Natural killer cell (primary cell): ENCODE results near the gene SH3PXD2A. TPM values are rescaled to one million over a fixed set of nuclear protein-coding genes. Genes with fewer than 3 reads are reported as not detected.

Source experiments
- ATAC-seq, 3 donors: fragments of 150-1000 bp in 2 of 3; fragments of 200-7000 bp in 1 of 3; cut with Tn5 transposase; 1 replicate in 1 of 3; 2 replicates in 2 of 3; pipeline ENCODE4 v1.10.0; 2021; ENCODE audit warnings: mild to moderate bottlenecking in 2 of 3, moderate library complexity in 2 of 3
- DNase-seq, 2 donors: peaks; one replicate each; pipeline versions ENCODE4 v3.0.0 to v3.0.0-alpha.2; 2013 to 2021; ENCODE audit warnings: mixed read lengths in 1 of 2
- H3K27ac ChIP-seq: one replicate; pipeline ENCODE4 v1.5.1; 2013; ENCODE audit warnings: mild to moderate bottlenecking, low read length
- H3K27me3 ChIP-seq: one replicate; pipeline ENCODE4 v1.6.1; 2013; ENCODE audit warnings: low read length; ENCODE audit not compliant: control insufficient read depth, insufficient read depth
- H3K36me3 ChIP-seq: one replicate; pipeline ENCODE4 v1.6.1; 2013; ENCODE audit warnings: low read length; ENCODE audit not compliant: control insufficient read depth, insufficient read depth
- H3K4me1 ChIP-seq: one replicate; pipeline ENCODE4 v1.6.1; 2013; ENCODE audit warnings: low read length; ENCODE audit not compliant: control insufficient read depth, insufficient read depth
- H3K4me3 ChIP-seq: one replicate; pipeline ENCODE4 v1.5.1; 2013; ENCODE audit warnings: low read length
- H3K9me3 ChIP-seq: one replicate; pipeline ENCODE4 v1.6.1; 2013; ENCODE audit warnings: low read length; ENCODE audit not compliant: control insufficient read depth, insufficient read depth
- H3K27ac Mint-ChIP-seq, 2 donors: one replicate each; pipeline ENCODE4 v1.8.0; 2022; ENCODE audit warnings: mild to moderate bottlenecking in 2 of 2, mixed read lengths in 2 of 2, moderate library complexity in 1 of 2
- H3K27me3 Mint-ChIP-seq, 2 donors: one replicate each; pipeline ENCODE4 v1.8.0; 2022; ENCODE audit warnings: low read depth in 2 of 2, mixed read lengths in 2 of 2
- H3K36me3 Mint-ChIP-seq: one replicate; pipeline ENCODE4 v1.8.0; 2022; ENCODE audit warnings: mixed read lengths
- H3K4me1 Mint-ChIP-seq, 2 donors: one replicate each; pipeline ENCODE4 v1.8.0; 2022; ENCODE audit warnings: mixed read lengths in 2 of 2
- H3K4me3 Mint-ChIP-seq: one replicate; pipeline ENCODE4 v1.8.0; 2022; ENCODE audit warnings: mild to moderate bottlenecking, moderate library complexity, mixed read lengths
- H3K9me3 Mint-ChIP-seq, 2 donors: one replicate each; pipeline ENCODE4 v1.8.0; 2022; ENCODE audit warnings: mixed read lengths in 2 of 2
- WGBS: methylation state at CpG from one replicate; pipeline ENCODE4 v1.1.7; 2013; ENCODE audit warnings: missing lambda C conversion rate; ENCODE audit not compliant: insufficient coverage; 5-methylcytosine and 5-hydroxymethylcytosine counted together
- intact Hi-C: fragments of 100-400 bp; cut with micrococcal nuclease; formaldehyde crosslinking; loops from one replicate; pipeline ENCODE4 v1.14.2; 2022
- total RNA-seq, 4 donors: library from RNA; stranded (reverse); fragments of 120-200 nt in 1 of 4; gene quantifications; one replicate each; pipeline versions ENCODE4 v1.2.3 to v1.2.4, GENCODE V29; 2013 to 2022
- TF ChIP-seq, protein P1 (sequence below): fragments of 200-600 bp; IDR thresholded peaks from one replicate; pipeline ENCODE4 v1.8.0; 2022; ENCODE audit warnings: antibody characterized with exemption

SH3PXD2A gene
- total RNA-seq, 3 donors from 2014 or later (not counting 1 experiment from before 2014, with no cell fraction given): 3.3 to 7.0 (median 4.9) TPM

DNA sequence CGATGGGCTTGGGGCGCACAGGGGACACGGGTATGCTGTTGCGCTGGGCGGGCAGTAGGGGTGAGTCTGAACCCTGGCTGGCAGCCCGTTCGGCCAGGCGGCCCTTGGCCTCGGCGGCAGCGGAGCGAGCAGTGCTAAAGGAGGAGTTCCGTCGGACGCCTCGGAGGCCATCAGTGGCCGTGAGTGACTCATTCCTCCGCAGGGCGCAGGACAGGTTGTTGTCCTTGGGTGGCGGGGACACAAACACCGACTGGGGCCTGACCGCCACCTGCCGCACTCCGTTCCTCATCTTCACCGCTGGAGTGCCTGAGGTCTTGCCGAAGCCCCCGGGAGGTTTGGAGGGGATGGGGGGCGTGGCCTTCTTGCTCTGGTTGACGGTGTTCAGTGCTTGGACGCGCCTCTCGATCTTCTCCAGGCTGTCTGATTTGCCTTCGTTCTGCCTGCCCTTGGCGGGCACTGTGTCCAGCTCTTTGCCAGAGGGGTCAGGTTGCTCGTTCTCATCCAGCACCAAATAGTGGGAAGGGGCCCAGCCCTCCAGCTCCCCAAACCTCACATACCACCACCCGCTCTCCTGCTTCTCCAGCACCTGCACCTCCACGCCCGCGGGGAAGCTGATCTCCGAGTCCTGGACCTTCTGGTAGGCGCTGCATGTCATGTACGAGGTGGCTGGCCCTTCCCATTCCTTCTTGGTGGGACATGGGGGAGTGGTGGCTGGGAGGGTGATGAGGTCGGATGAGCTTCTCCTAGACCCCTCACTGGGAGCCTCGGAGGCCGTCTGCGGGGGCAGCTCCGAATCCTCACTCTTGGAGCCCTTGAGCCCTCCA is 253.1 kb downstream of the SH3PXD2A start:
- Histone ChIP-seq H3K27ac (no peak overlapping the region), H3K27me3 (no peaks in the 10 kb centered on the region), H3K4me1 (no peaks in the 10 kb centered on the region), H3K9me3 (no peaks in the 10 kb centered on the region), H3K36me3 (no peaks in the 10 kb centered on the region), H3K4me3 (no peak overlapping the region)
- no peaks in the 10 kb centered on the region for H3K36me3 Mint-ChIP-seq
- intact Hi-C loops: no loop called here
- TF ChIP-seq, protein P1, sequence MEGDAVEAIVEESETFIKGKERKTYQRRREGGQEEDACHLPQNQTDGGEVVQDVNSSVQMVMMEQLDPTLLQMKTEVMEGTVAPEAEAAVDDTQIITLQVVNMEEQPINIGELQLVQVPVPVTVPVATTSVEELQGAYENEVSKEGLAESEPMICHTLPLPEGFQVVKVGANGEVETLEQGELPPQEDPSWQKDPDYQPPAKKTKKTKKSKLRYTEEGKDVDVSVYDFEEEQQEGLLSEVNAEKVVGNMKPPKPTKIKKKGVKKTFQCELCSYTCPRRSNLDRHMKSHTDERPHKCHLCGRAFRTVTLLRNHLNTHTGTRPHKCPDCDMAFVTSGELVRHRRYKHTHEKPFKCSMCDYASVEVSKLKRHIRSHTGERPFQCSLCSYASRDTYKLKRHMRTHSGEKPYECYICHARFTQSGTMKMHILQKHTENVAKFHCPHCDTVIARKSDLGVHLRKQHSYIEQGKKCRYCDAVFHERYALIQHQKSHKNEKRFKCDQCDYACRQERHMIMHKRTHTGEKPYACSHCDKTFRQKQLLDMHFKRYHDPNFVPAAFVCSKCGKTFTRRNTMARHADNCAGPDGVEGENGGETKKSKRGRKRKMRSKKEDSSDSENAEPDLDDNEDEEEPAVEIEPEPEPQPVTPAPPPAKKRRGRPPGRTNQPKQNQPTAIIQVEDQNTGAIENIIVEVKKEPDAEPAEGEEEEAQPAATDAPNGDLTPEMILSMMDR: no peak
- H3K27me3 Mint-ChIP-seq: no peaks in the 10 kb centered on the region
- DNase-seq (no peak), ATAC-seq (no peak)
- no peak overlapping the region for H3K4me3 Mint-ChIP-seq
- H3K4me1 Mint-ChIP-seq: no peaks in the 10 kb centered on the region
- H3K9me3 Mint-ChIP-seq: no peaks in the 10 kb centered on the region
- H3K27ac Mint-ChIP-seq: no peak overlapping the region
- 94% methylated on average over 47 of the region's 47 CpGs for WGBS

DNA sequence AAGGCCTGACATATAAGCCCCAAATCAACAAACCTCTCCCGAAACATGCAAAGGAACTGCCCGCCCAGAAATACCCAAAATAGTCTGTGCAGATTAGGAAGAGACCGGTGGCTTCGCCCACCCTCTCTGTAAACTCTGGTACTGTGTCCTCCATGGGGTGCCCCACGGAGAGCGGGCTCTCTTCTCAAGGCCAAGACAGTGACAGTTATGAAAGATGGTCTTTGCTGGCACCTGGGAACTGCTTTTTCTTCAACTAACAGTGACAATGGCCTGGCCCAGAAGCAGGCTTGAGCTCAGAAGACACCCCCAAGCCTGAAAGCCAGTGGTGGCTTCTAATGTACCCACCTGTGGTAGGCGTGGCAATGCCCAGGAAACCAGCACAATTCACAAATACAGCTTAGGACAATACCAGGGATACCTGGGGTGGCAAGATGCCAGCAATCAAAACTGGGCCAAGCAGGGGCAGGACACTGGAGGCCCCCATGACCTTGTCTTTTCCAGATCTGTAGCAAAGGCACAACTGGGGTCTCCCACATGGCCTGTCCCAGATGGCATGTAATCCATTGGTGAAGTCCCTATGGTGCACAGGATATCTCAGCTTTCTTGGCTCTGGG is 254.3 kb downstream of the SH3PXD2A start:
- intact Hi-C loops: no loop called here
- no peaks in the 10 kb centered on the region for H3K27me3 ChIP-seq
- H3K9me3 ChIP-seq: no peaks in the 10 kb centered on the region
- DNase-seq (no peak), ATAC-seq (no peak)
- TF ChIP-seq, protein P1: no peak
- H3K27me3 Mint-ChIP-seq: no peaks in the 10 kb centered on the region
- no peak overlapping the region for H3K4me3 ChIP-seq
- no peaks in the 10 kb centered on the region for H3K9me3 Mint-ChIP-seq
- WGBS: 92% methylated on average over 7 of the region's 7 CpGs
- no peaks in the 10 kb centered on the region for H3K4me1 Mint-ChIP-seq
- H3K36me3 ChIP-seq: no peaks in the 10 kb centered on the region
- H3K4me1 ChIP-seq: no peaks in the 10 kb centered on the region
- H3K4me3 Mint-ChIP-seq: no peak overlapping the region
- H3K36me3 Mint-ChIP-seq: no peaks in the 10 kb centered on the region
- no peak overlapping the region for H3K27ac Mint-ChIP-seq
- no peak overlapping the region for H3K27ac ChIP-seq

DNA sequence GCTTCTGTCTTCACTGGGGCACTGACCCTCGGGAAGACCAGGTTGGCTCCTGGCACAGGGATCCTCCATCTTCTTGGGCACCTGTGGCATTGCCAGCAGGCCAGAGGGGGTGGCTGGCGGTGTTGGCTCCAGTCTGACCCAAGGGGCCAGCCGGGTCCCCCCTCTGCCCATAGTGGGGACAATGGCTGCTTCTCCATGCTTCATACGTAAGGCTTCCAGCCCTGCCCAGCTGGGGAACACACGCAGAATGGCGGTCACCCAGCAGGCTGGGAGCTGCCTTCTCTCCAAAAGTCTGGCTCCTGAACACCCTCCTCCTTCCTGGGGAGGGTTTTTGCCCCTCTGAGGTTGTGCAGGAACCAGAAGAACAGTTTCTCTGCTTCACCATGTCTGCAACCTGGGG is 255.1 kb downstream of the SH3PXD2A start:
- WGBS: 96% methylated on average over 6 of the region's 6 CpGs
- Histone ChIP-seq H3K36me3 (no peaks in the 10 kb centered on the region), H3K9me3 (no peaks in the 10 kb centered on the region), H3K27ac (no peak overlapping the region), H3K27me3 (no peaks in the 10 kb centered on the region), H3K4me3 (no peak overlapping the region), H3K4me1 (no peaks in the 10 kb centered on the region)
- no peak overlapping the region for H3K27ac Mint-ChIP-seq
- no peaks in the 10 kb centered on the region for H3K9me3 Mint-ChIP-seq
- TF ChIP-seq, protein P1: no peak
- no peaks in the 10 kb centered on the region for H3K27me3 Mint-ChIP-seq
- no peaks in the 10 kb centered on the region for H3K4me1 Mint-ChIP-seq
- H3K4me3 Mint-ChIP-seq: no peak overlapping the region
- no peak for DNase-seq
- intact Hi-C loops: no loop called here
- no peak for ATAC-seq
- H3K36me3 Mint-ChIP-seq: no peaks in the 10 kb centered on the region
